GM23338 (cell line): ENCODE results near the gene SLC2A4RG.

Experiments
- CREB1 ChIP-seq: fragments of 250-450 bp; sonication (Bioruptor Pico); IDR thresholded peaks from 2 replicates; pipeline ENCODE4 v1.5.0; 2020; ENCODE audit warnings: low read depth, mild to moderate bottlenecking, moderate library complexity
- CTCF ChIP-seq, 2 experiments: fragments of 200-600 bp in 1 of 2; sonication (generic) in 1 of 2; conservative IDR thresholded peaks; 2 replicates each; pipeline versions ENCODE4 v1.5.1 to v1.6.1; 2016 to 2017; ENCODE audit warnings: antibody characterized with exemption in 2 of 2, low read depth in 2 of 2, mild to moderate bottlenecking in 2 of 2, moderate library complexity in 1 of 2
- EZH2phosphoT487 ChIP-seq: fragments of 200-600 bp; sonication (generic); IDR thresholded peaks from one replicate; pipeline ENCODE4 v1.8.1; 2018; ENCODE audit warnings: antibody characterized with exemption; ENCODE audit not compliant: unreplicated experiment
- POLR2AphosphoS5 ChIP-seq: IDR thresholded peaks from 2 replicates; pipeline ENCODE4 v1.6.1; 2016; ENCODE audit warnings: antibody characterized with exemption, low read depth

GRCh38 chr20:63759377-63759901 is 19.9 kb downstream of the SLC2A4RG start:
- no peak for TF ChIP-seq CTCF (conservative IDR thresholded peaks at IDR 0.05; ENCODE audit: low read depth in 2 of 2)
- TF ChIP-seq EZH2phosphoT487, result no peak
- TF ChIP-seq POLR2AphosphoS5, result no peak
- TF ChIP-seq CREB1 (CRISPR knock-in tag), result no peak
